Esophagus (tissue), 2 donors: ENCODE measurements around the gene HSPA1L. TPM values are rescaled to one million over a fixed set of nuclear protein-coding genes. Genes with fewer than 3 reads are reported as not detected.
"Not testable (repeated sequence)": the region's sequence is repeated elsewhere in the genome, so short reads cannot be mapped to it uniquely, and the experiment has no call there.

Source experiments
- H3K27ac ChIP-seq, 2 donors: one replicate each; pipeline ENCODE4 v1.5.1; 2013; ENCODE audit warnings: low read depth in 2 of 2, mild to moderate bottlenecking in 2 of 2, inconsistent platforms in 1 of 2, low read length in 1 of 2, moderate library complexity in 1 of 2
- H3K27me3 ChIP-seq, 2 donors: one replicate each; pipeline ENCODE4 v1.6.1; 2013; ENCODE audit warnings: low read length in 2 of 2, control low read depth in 1 of 2, mild to moderate bottlenecking in 1 of 2; ENCODE audit not compliant: insufficient read depth in 2 of 2, control insufficient read depth in 1 of 2
- H3K36me3 ChIP-seq, 2 donors: one replicate each; pipeline ENCODE4 v1.6.1; 2013; ENCODE audit warnings: low read length in 1 of 2; ENCODE audit not compliant: control insufficient read depth in 2 of 2, insufficient read depth in 2 of 2
- H3K4me1 ChIP-seq, 2 donors: one replicate each; pipeline ENCODE4 v1.6.1; 2013; ENCODE audit warnings: low read length in 1 of 2; ENCODE audit not compliant: control insufficient read depth in 2 of 2, insufficient read depth in 2 of 2
- H3K4me3 ChIP-seq, 2 donors: one replicate each; pipeline ENCODE4 v1.5.1; 2013; ENCODE audit warnings: low read length in 2 of 2, mild to moderate bottlenecking in 2 of 2, low read depth in 1 of 2, moderate library complexity in 1 of 2
- H3K9me3 ChIP-seq, 2 donors: one replicate each; pipeline ENCODE4 v1.6.1; 2013; ENCODE audit warnings: mild to moderate bottlenecking in 2 of 2, low read depth in 1 of 2, low read length in 1 of 2, moderate library complexity in 1 of 2; ENCODE audit not compliant: control insufficient read depth in 2 of 2, insufficient read depth in 1 of 2
- WGBS, 2 donors: extraction: QIAGEN DNeasy Blood & Tissue Kit; methylation state at CpG; one replicate each; pipeline ENCODE4 v1.1.7; 2013; 5-methylcytosine and 5-hydroxymethylcytosine counted together
- polyA plus RNA-seq, 2 donors: library from polyadenylated mRNA; stranded (reverse); fragments of 200-250 nt; gene quantifications; one replicate each; pipeline ENCODE4 v1.2.3, GENCODE V29; 2013
- donor health status: healthy with polysubstance abuse.
- donor health status: Bipolar disorder and iron deficiency.

HSPA1L gene
- polyA plus RNA-seq, 2 donors, result 0.39 to 0.42 TPM

- H3K27ac ChIP-seq, H3K9me3 ChIP-seq, H3K27me3 ChIP-seq, H3K4me1 ChIP-seq, H3K4me3 ChIP-seq: not testable (repeated sequence)
- WGBS, 2 donors, result 73 to 80% methylated on average over 9 of the region's 9 CpGs
- peaks cover 0 to 14% of the 10 kb centered on the region in 2 donors for H3K36me3 ChIP-seq
Observed at GRCh38 chr6:31838114-31838553, 23.1 kb upstream of the HSPA1L start.

GRCh38 chr6:31837369-31838113, 22.5 kb upstream of the HSPA1L start:
- peak overlapping the region in 1 of 2 donors; percentile 38 for H3K27ac ChIP-seq
- no peaks in the 10 kb centered on the region for H3K27me3 ChIP-seq
- H3K9me3 ChIP-seq, result no peaks in the 10 kb centered on the region
- peak overlapping the region in 1 of 2 donors; percentile 68 for H3K4me3 ChIP-seq
- peaks cover 0 to 14% of the 10 kb centered on the region in 2 donors for H3K36me3 ChIP-seq
- peaks cover 0 to 7% of the 10 kb centered on the region in 2 donors for H3K4me1 ChIP-seq
- 21 to 26% methylated on average over 1 of the region's 1 CpG for WGBS, 2 donors

GRCh38 chr6:31836474-31837368, 21.6 kb upstream of the HSPA1L start:
- no peaks in the 10 kb centered on the region for H3K27me3 ChIP-seq
- peaks cover 0 to 14% of the 10 kb centered on the region in 2 donors for H3K36me3 ChIP-seq
- H3K27ac ChIP-seq, result peak overlapping the region; percentile 26 to 91
- no peaks in the 10 kb centered on the region for H3K9me3 ChIP-seq
- WGBS, 2 donors, result 9 to 14% methylated on average over 12 of the region's 12 CpGs
- peak overlapping the region; percentile 33 to 68 for H3K4me3 ChIP-seq
- peaks cover 0 to 7% of the 10 kb centered on the region in 2 donors for H3K4me1 ChIP-seq

- 9% methylated on average over 14 of the region's 14 CpGs for WGBS, 2 donors
- H3K4me1 ChIP-seq, result peaks cover 0 to 10% of the 10 kb centered on the region in 2 donors
- no peaks in the 10 kb centered on the region for H3K27me3 ChIP-seq
- peak overlapping the region; percentile 33 to 68 for H3K4me3 ChIP-seq
- H3K27ac ChIP-seq, result peak overlapping the region; percentile 26 to 91
- peaks cover 0 to 14% of the 10 kb centered on the region in 2 donors for H3K36me3 ChIP-seq
- H3K9me3 ChIP-seq, result no peaks in the 10 kb centered on the region
Observed at GRCh38 chr6:31836047-31836473, 21.0 kb upstream of the HSPA1L start.

- Histone ChIP-seq H3K36me3 (peaks cover 0 to 14% of the 10 kb centered on the region in 2 donors), H3K4me3 (peak overlapping the region; percentile 68 to 97), H3K9me3 (no peaks in the 10 kb centered on the region), H3K27me3 (no peaks in the 10 kb centered on the region), H3K27ac (peak overlapping the region; percentile 91 to 97), H3K4me1 (peaks cover 0 to 10% of the 10 kb centered on the region in 2 donors)
- WGBS, 2 donors, result 0 to 1% methylated on average over 59 of the region's 59 CpGs
Observed at GRCh38 chr6:31834367-31835250, 19.5 kb upstream of the HSPA1L start.

- WGBS, 2 donors, result 52 to 55% methylated on average over 15 of the region's 15 CpGs
- H3K4me3 ChIP-seq, result peak overlapping the region in 1 of 2 donors; percentile 89
- H3K4me1 ChIP-seq, result peaks cover 0 to 7% of the 10 kb centered on the region in 2 donors
- H3K9me3 ChIP-seq, result no peaks in the 10 kb centered on the region
- no peaks in the 10 kb centered on the region for H3K27me3 ChIP-seq
- peak overlapping the region; percentile 66 to 70 for H3K27ac ChIP-seq
- no peaks in the 10 kb centered on the region for H3K36me3 ChIP-seq
Observed at GRCh38 chr6:31831350-31832215, 16.5 kb upstream of the HSPA1L start.

GRCh38 chr6:31830886-31831335, 15.8 kb upstream of the HSPA1L start:
- Histone ChIP-seq H3K27me3 (no peaks in the 10 kb centered on the region), H3K4me3 (peak overlapping the region; percentile 53 to 89), H3K9me3 (no peaks in the 10 kb centered on the region), H3K4me1 (peaks cover 0 to 5% of the 10 kb centered on the region in 2 donors), H3K36me3 (no peaks in the 10 kb centered on the region), H3K27ac (peak overlapping the region; percentile 43 to 89)
- 27 to 28% methylated on average over 6 of the region's 6 CpGs for WGBS, 2 donors

GRCh38 chr6:31829633-31830283, 14.7 kb upstream of the HSPA1L start:
- WGBS, 2 donors, result 0 to 2% methylated on average over 12 to 15 of the region's 15 CpGs
- Histone ChIP-seq H3K9me3 (no peaks in the 10 kb centered on the region), H3K36me3 (no peaks in the 10 kb centered on the region), H3K4me1 (peaks cover 0 to 5% of the 10 kb centered on the region in 2 donors), H3K27ac (peak overlapping the region; percentile 8 to 65), H3K4me3 (peak overlapping the region; percentile 56 to 89), H3K27me3 (no peaks in the 10 kb centered on the region)
